Breast epithelium (tissue), 4 donors: ENCODE results near the gene ADCY6. TPM values are rescaled to one million over a fixed set of nuclear protein-coding genes. Genes with fewer than 3 reads are reported as not detected.

Experiments used
- DNase-seq, 2 donors: peaks; one replicate each; pipeline ENCODE4 v3.0.0-alpha.2; 2019; ENCODE audit warnings: low spot score in 2 of 2
- H3K27ac ChIP-seq, 2 donors: fragments of 200-600 bp; sonication (generic) in 1 of 2; one replicate each; pipeline ENCODE4 v1.5.1; 2016 to 2019; ENCODE audit warnings: mild to moderate bottlenecking in 1 of 2
- H3K27me3 ChIP-seq, 2 donors: fragments of 200-600 bp; sonication (generic) in 1 of 2; one replicate each; pipeline versions ENCODE4 v1.5.1 to v1.6.0; 2017 to 2019; ENCODE audit warnings: control low read depth in 1 of 2, mild to moderate bottlenecking in 1 of 2
- H3K36me3 ChIP-seq: fragments of 200-600 bp; one replicate; pipeline ENCODE4 v1.5.1; 2019
- H3K4me1 ChIP-seq, 2 donors: fragments of 200-600 bp; sonication (generic); one replicate each; pipeline ENCODE4 v1.5.1; 2016 to 2019; ENCODE audit warnings: control low read depth in 1 of 2
- H3K4me3 ChIP-seq, 3 donors: fragments of 200-600 bp; sonication (generic); 1 replicate in 2 of 3; 2 replicates in 1 of 3; pipeline ENCODE4 v1.5.1; 2016 to 2019; ENCODE audit warnings: mild to moderate bottlenecking in 3 of 3, moderate library complexity in 2 of 3
- H3K9me3 ChIP-seq, 2 donors: fragments of 200-600 bp; sonication (generic) in 1 of 2; one replicate each; pipeline ENCODE4 v1.5.1; 2016 to 2019; ENCODE audit warnings: control low read depth in 1 of 2
- CTCF ChIP-seq, 3 donors: fragments of 450-650 bp; IDR thresholded peaks; one replicate each; pipeline ENCODE4 v1.5.1; 2016 to 2017; ENCODE audit warnings: antibody characterized with exemption in 3 of 3, mild to moderate bottlenecking in 3 of 3, moderate library complexity in 3 of 3
- POLR2A ChIP-seq: fragments of 450-650 bp; IDR thresholded peaks from one replicate; pipeline ENCODE4 v1.6.1; 2016; ENCODE audit warnings: antibody characterized with exemption, mild to moderate bottlenecking, moderate library complexity
- POLR2AphosphoS5 ChIP-seq, 3 donors: sonication (generic); formaldehyde crosslinking; IDR thresholded peaks; one replicate each; pipeline ENCODE4 v1.6.1; 2017; ENCODE audit warnings: antibody characterized with exemption in 3 of 3
- intact Hi-C: fragments of 100-400 bp; cut with DNase I; formaldehyde crosslinking; loops from one replicate; pipeline ENCODE4 v1.15.1; 2023; ENCODE audit warnings: low total_unique reads
- total RNA-seq, 3 donors: library from RNA; depleted of rRNA; stranded (reverse); fragments of >200 nt; gene quantifications; one replicate each; pipeline ENCODE4 v1.1.0, GENCODE V29; 2016

The ADCY6 gene
- total RNA-seq, 3 donors from 2014 or later = 42.0 to 61.4 (median 46.7) TPM

- Histone ChIP-seq H3K4me3 (no peak overlapping the region), H3K36me3 (no peaks in the 10 kb centered on the region), H3K4me1 (peaks cover 4 to 6% of the 10 kb centered on the region in 2 donors), H3K27me3 (no peaks in the 10 kb centered on the region), H3K9me3 (no peaks in the 10 kb centered on the region), H3K27ac (peak overlapping the region; percentile 34 to 88)
- intact Hi-C loops = no loop called here
- TF ChIP-seq POLR2AphosphoS5 (IDR thresholded peaks at IDR 0.05) = no peak
- TF ChIP-seq CTCF (IDR thresholded peaks at IDR 0.05) = no peak
- no peak for TF ChIP-seq POLR2A
- DNase-seq = no peak
Observed at GRCh38 chr12:48810903-48811431, 22.1 kb upstream of the ADCY6 start.

GRCh38 chr12:48807981-48808380, 19.1 kb upstream of the ADCY6 start:
- Histone ChIP-seq H3K4me3 (no peak overlapping the region), H3K36me3 (no peaks in the 10 kb centered on the region), H3K27me3 (no peaks in the 10 kb centered on the region), H3K9me3 (no peaks in the 10 kb centered on the region), H3K4me1 (peaks cover 0 to 3% of the 10 kb centered on the region in 2 donors), H3K27ac (no peak overlapping the region)
- TF ChIP-seq POLR2A (no peak), POLR2AphosphoS5 (IDR thresholded peaks at IDR 0.05) (no peak), CTCF (IDR thresholded peaks at IDR 0.05) (no peak)
- intact Hi-C loops = no loop called here
- no peak for DNase-seq

GRCh38 chr12:48803675-48804074, 14.8 kb upstream of the ADCY6 start:
- intact Hi-C loops = no loop called here
- Histone ChIP-seq H3K9me3 (no peaks in the 10 kb centered on the region), H3K27me3 (no peaks in the 10 kb centered on the region), H3K4me1 (no peaks in the 10 kb centered on the region), H3K27ac (no peak overlapping the region), H3K36me3 (no peaks in the 10 kb centered on the region), H3K4me3 (no peak overlapping the region)
- no peak for TF ChIP-seq CTCF (IDR thresholded peaks at IDR 0.05)
- TF ChIP-seq POLR2A = no peak
- no peak for TF ChIP-seq POLR2AphosphoS5 (IDR thresholded peaks at IDR 0.05)
- DNase-seq = no peak

GRCh38 chr12:48800971-48801370, 12.1 kb upstream of the ADCY6 start:
- no peak overlapping the region for H3K27ac ChIP-seq
- no peaks in the 10 kb centered on the region for H3K36me3 ChIP-seq
- no peak for TF ChIP-seq POLR2AphosphoS5 (IDR thresholded peaks at IDR 0.05)
- no peak for TF ChIP-seq POLR2A
- TF ChIP-seq CTCF (IDR thresholded peaks at IDR 0.05) = no peak
- intact Hi-C loops = no loop called here
- no peaks in the 10 kb centered on the region for H3K27me3 ChIP-seq
- H3K4me3 ChIP-seq = no peak overlapping the region
- DNase-seq = no peak
- no peaks in the 10 kb centered on the region for H3K4me1 ChIP-seq
- H3K9me3 ChIP-seq = no peaks in the 10 kb centered on the region

GRCh38 chr12:48800457-48800856, 11.6 kb upstream of the ADCY6 start:
- intact Hi-C loops = no loop called here

More at GRCh38 chr12:48800457-48800856, 11.6 kb upstream of the ADCY6 start:
- no peak overlapping the region for H3K27ac ChIP-seq
- no peaks in the 10 kb centered on the region for H3K36me3 ChIP-seq
- no peaks in the 10 kb centered on the region for H3K9me3 ChIP-seq
- H3K27me3 ChIP-seq = no peaks in the 10 kb centered on the region
- DNase-seq = no peak
- no peaks in the 10 kb centered on the region for H3K4me1 ChIP-seq
- TF ChIP-seq POLR2AphosphoS5 (IDR thresholded peaks at IDR 0.05) (no peak), POLR2A (no peak), CTCF (IDR thresholded peaks at IDR 0.05) (no peak)
- H3K4me3 ChIP-seq = no peak overlapping the region
